ENCODE measurements around the gene AKR1A1. TPM values are rescaled to one million over a fixed set of nuclear protein-coding genes. Genes with fewer than 3 reads are reported as not detected.
"Not testable (repeated sequence)": the region's sequence is repeated elsewhere in the genome, so short reads cannot be mapped to it uniquely, and the experiment has no call there.

The AKR1A1 gene
- total RNA-seq, 1 donor from 2014 or later = 310 TPM

DNA sequence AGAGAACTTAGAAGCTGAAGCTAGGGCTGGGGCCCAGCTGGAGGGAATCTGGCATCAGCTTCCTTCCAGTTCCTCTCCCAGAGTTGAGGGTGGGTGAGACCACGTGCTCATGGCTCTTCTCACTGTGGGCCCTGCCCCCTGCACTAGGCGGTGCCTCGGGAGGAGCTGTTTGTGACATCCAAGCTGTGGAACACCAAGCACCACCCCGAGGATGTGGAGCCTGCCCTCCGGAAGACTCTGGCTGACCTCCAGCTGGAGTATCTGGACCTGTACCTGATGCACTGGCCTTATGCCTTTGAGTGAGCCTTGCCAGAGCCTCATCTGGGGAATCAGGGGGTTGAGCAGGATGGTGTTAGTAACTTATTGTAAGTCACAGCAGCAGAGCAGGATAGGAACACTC, 16.1 kb downstream of the AKR1A1 start:
- ATAC-seq = peak; percentile 70

DNA sequence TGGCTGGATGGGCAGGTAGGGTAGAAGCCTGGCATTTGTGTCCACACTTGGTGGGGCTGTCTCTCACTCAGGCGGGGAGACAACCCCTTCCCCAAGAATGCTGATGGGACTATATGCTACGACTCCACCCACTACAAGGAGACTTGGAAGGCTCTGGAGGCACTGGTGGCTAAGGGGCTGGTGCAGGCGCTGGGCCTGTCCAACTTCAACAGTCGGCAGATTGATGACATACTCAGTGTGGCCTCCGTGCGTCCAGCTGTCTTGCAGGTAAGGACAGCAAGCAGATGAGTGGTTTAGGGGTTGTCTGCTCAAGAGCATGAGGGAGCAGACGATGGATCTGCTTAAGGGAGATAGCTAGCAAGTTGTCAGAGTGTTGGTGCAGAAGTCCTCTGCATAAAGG, 17.3 kb downstream of the AKR1A1 start:
- ATAC-seq = no peak
- no peak for DNase-seq (ENCODE audit: low spot score)

More for the DNA sequence above, 16.1 kb downstream of the AKR1A1 start:
- DNase-seq (ENCODE audit: low spot score) = peak; percentile 61

DNA sequence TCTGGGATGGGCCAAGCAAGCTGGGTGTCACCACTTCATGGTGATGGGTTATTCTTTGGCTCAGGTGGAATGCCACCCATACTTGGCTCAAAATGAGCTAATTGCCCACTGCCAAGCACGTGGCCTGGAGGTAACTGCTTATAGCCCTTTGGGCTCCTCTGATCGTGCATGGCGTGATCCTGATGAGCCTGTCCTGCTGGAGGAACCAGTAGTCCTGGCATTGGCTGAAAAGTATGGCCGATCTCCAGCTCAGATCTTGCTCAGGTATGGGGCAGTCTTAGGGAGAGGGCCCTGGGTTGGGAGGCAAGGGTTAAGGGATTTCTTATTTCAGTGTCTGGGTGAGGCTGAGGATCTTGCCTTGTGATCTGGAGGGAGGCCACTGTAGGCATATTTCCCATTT, 17.8 kb downstream of the AKR1A1 start:
- no peak for DNase-seq (ENCODE audit: low spot score)
- ATAC-seq = no peak

GRCh38 chr1:45569571-45569961, 18.9 kb downstream of the AKR1A1 start:
- ATAC-seq (peak; percentile 21), DNase-seq (ENCODE audit: low spot score) (no peak)

- DNase-seq (ENCODE audit: low spot score) (peak; percentile 64), ATAC-seq (peak; percentile 91)
Measured at GRCh38 chr1:45569962-45570581, 19.4 kb downstream of the AKR1A1 start.

DNA sequence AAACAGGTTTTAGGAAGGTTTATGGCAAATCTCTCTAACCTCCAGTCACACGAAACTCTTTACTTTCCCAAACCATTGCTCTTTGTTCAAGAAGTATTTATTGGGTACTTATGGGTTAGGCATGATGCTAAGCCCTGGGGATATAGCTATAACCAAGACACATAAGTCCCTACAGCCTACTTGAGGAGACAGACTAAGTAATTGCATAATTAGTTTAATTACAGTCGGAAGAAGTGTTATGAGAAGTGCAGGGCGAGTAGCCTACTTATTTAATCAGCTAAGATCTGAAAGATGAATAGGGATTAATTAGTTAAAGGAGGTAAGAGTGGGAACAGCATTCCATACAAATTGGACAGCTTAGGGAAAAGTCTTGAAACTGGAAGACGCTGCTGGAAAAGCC, 20.0 kb downstream of the AKR1A1 start:
- DNase-seq (ENCODE audit: low spot score) (no peak), ATAC-seq (no peak)

DNA sequence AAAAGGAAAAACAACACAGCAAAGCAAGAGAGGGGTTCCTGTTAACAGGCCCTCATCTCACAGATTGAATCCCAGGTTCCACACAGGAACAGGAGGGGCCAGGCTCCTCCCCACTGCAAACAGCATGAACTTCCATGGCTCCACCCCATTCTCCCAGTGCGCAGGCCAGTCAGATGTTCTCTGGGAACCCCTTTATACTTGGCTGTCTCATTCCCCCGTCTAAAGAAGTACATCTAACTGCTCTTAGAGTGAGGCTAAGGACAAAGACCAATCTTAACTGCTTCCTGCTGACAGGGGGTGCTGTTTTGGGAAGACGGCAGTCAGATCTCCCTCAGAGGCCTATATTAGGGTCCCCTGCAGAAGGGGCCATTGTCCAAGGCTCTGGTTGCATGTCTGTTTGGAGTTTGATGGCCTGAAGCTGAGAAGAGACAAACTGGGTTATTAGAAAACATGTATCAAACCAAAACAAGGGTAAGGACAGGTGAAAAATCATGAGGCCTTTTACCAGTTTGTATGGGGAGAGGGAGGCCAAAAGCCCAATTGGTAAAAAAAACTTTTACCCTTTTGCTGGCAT, 22.7 kb downstream of the AKR1A1 start:
- DNase-seq (ENCODE audit: low spot score) = no peak

GRCh38 chr1:45574105-45574626, 23.5 kb downstream of the AKR1A1 start:
- ATAC-seq = no peak
- DNase-seq (ENCODE audit: low spot score) = no peak

More for the DNA sequence above, 22.7 kb downstream of the AKR1A1 start:
- no peak for ATAC-seq

DNA sequence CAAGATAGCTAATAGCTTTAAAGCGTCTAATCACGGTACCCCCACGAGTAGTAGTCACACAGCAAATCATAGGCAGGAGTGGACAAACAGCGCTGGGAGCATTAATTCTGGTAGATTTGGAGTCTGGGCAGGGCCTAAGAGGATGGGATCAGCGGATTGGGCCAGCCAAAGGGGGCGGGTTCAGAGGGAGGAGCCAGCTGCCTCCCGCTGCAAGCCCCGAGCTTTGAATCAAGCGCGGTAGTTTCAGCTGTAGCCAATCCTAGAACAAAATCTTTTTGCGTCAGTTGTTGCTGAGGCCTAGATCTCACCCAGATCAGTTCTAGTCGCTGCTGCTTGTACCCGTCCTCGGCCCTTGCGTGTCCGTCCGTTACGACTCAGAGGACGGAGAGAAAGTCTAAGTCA, 32.6 kb downstream of the AKR1A1 start:
- DNase-seq (ENCODE audit: low spot score) (peak; percentile 96), ATAC-seq (peak; percentile 84)

- peak; percentile 83 for ATAC-seq
- peak; percentile 92 for DNase-seq (ENCODE audit: low spot score)
Measured at GRCh38 chr1:45583666-45584350, 33.2 kb downstream of the AKR1A1 start, which contains the start of gene NASP. NASP (plus strand) TSS chr1:45584041; CDS start chr1:45584147, 106 bp downstream.

GRCh38 chr1:45584351-45585109, 33.9 kb downstream of the AKR1A1 start:
- ATAC-seq (peak; percentile 77), DNase-seq (ENCODE audit: low spot score) (peak; percentile 89)

GRCh38 chr1:45585110-45585426, 34.4 kb downstream of the AKR1A1 start:
- ATAC-seq (no peak), DNase-seq (ENCODE audit: low spot score) (no peak)

GRCh38 chr1:45585496-45586075, 35.0 kb downstream of the AKR1A1 start:
- DNase-seq (ENCODE audit: low spot score) = peak; percentile 41
- ATAC-seq = no peak

GRCh38 chr1:45586769-45587168, 36.1 kb downstream of the AKR1A1 start:
- no peak for ATAC-seq
- no peak for DNase-seq (ENCODE audit: low spot score)

- ATAC-seq (peak; percentile 30), DNase-seq (ENCODE audit: low spot score) (no peak)
Measured at GRCh38 chr1:45589861-45590260, 39.2 kb downstream of the AKR1A1 start.

GRCh38 chr1:45594412-45594811, 43.8 kb downstream of the AKR1A1 start:
- no peak for DNase-seq (ENCODE audit: low spot score)
- ATAC-seq = no peak

GRCh38 chr1:45596765-45597164, 46.1 kb downstream of the AKR1A1 start:
- ATAC-seq; DNase-seq (ENCODE audit: low spot score): not testable (repeated sequence)

- no peak for ATAC-seq
- DNase-seq (ENCODE audit: low spot score) = no peak
Measured at GRCh38 chr1:45604239-45604638, 53.6 kb downstream of the AKR1A1 start.

DNA sequence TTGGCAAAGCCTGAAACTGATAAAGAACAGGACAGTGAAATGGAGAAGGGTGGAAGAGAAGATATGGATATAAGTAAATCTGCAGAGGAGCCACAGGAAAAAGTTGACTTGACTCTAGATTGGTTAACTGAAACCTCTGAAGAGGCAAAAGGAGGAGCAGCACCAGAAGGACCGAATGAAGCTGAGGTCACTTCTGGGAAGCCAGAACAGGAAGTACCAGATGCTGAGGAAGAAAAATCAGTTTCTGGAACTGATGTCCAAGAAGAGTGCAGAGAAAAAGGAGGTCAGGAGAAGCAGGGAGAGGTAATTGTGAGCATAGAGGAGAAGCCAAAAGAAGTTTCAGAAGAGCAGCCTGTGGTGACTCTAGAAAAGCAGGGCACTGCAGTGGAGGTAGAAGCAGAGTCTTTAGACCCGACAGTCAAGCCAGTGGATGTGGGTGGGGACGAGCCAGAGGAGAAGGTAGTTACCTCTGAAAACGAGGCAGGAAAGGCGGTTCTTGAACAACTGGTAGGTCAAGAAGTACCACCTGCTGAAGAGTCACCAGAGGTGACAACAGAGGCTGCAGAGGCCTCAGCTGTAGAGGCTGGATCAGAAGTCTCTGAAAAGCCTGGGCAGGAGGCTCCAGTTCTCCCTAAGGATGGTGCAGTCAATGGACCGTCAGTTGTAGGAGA, 56.9 kb downstream of the AKR1A1 start:
- no peak for ATAC-seq

More for the DNA sequence above, 56.9 kb downstream of the AKR1A1 start:
- DNase-seq (ENCODE audit: low spot score) = no peak

All from left lobe of liver (tissue), 2 donors.